B cell (primary cell): Measurements from ENCODE around the gene DENND5B. TPM values are rescaled to one million over a fixed set of nuclear protein-coding genes. Genes with fewer than 3 reads are reported as not detected.
"Not testable (repeated sequence)": the region's sequence is repeated elsewhere in the genome, so short reads cannot be mapped to it uniquely, and the experiment has no call there.

Experiments used
- ATAC-seq: fragments of 200-7000 bp; cut with Tn5 transposase; one replicate; pipeline ENCODE4 v1.10.0; 2021; ENCODE audit warnings: low read depth, mild to moderate bottlenecking, moderate number of reproducible peaks, moderate library complexity
- CTCF ChIA-PET: fragments of 350-600 bp; sonication (Branson Sonifier 250); formaldehyde crosslinking; loops from one replicate; lab custom pipeline; 2021; ENCODE audit warnings: antibody characterized with exemption, inconsistent platforms; lab: Charles Lee
- POLR2A ChIA-PET: fragments of 350-600 bp; sonication (Branson Sonifier 250); formaldehyde crosslinking; loops from one replicate; lab custom pipeline; 2021; ENCODE audit warnings: antibody characterized with exemption; lab: Charles Lee
- DNase-seq: peaks from one replicate; pipeline ENCODE4 v3.0.0; 2013
- H2AFZ ChIP-seq: 2 replicates; pipeline ENCODE4 v1.6.1; 2012; ENCODE audit warnings: mild to moderate bottlenecking, low read depth, low read length; ENCODE audit not compliant: insufficient read depth, poor library complexity, severe bottlenecking
- H3K27ac ChIP-seq, 2 donors: 1 replicate in 1 of 2; 2 replicates in 1 of 2; pipeline ENCODE4 v1.5.1; 2012 to 2013; ENCODE audit warnings: low read length in 2 of 2, mild to moderate bottlenecking in 2 of 2, moderate library complexity in 1 of 2
- H3K27me3 ChIP-seq, 4 experiments: fragments of 200-600 bp in 1 of 4; sonication (generic) in 1 of 4; replicated peaks in 1 of 4; 1 replicate in 2 of 4; 2 replicates in 2 of 4; pipeline versions ENCODE4 v1.6.1 to v1.7.0; 2013 to 2016; ENCODE audit warnings: low read length in 3 of 4, mild to moderate bottlenecking in 2 of 4, mixed read lengths in 1 of 4, moderate library complexity in 1 of 4; ENCODE audit not compliant: insufficient read depth in 4 of 4, control insufficient read depth in 3 of 4; ENCODE audit errors: control extremely low read depth in 1 of 4
- H3K36me3 ChIP-seq, 2 experiments: replicated peaks in 1 of 2; 1 replicate in 1 of 2; 2 replicates in 1 of 2; pipeline versions ENCODE4 v1.6.1 to v1.7.1; 2013; ENCODE audit warnings: low read length in 1 of 2; ENCODE audit not compliant: insufficient read depth in 2 of 2, control insufficient read depth in 1 of 2; ENCODE audit errors: control extremely low read depth in 1 of 2, extremely low read depth in 1 of 2
- H3K4me1 ChIP-seq, 2 donors: fragments of 200-600 bp in 1 of 2; sonication (generic) in 1 of 2; 1 replicate in 1 of 2; 2 replicates in 1 of 2; pipeline versions ENCODE4 v1.5.1 to v1.6.1; 2013 to 2017; ENCODE audit warnings: low read length in 2 of 2; ENCODE audit not compliant: control insufficient read depth in 2 of 2, insufficient read depth in 2 of 2
- H3K4me2 ChIP-seq: replicated peaks from 2 replicates; pipeline ENCODE3; 2012; ENCODE audit warnings: mild to moderate bottlenecking, low read depth, low read length; ENCODE audit not compliant: poor library complexity, severe bottlenecking
- H3K4me3 ChIP-seq, 5 experiments: fragments of 200-600 bp in 1 of 5; sonication (generic) in 1 of 5; 1 replicate in 3 of 5; 2 replicates in 2 of 5; pipeline versions ENCODE4 v1.5.1 to v1.7.0; 2011 to 2016; ENCODE audit warnings: low read length in 4 of 5, mild to moderate bottlenecking in 4 of 5, low read depth in 2 of 5, control low read depth in 1 of 5, moderate library complexity in 1 of 5; ENCODE audit not compliant: insufficient read depth in 1 of 5; ENCODE audit errors: control extremely low read depth in 1 of 5, extremely low read depth in 1 of 5
- H3K79me2 ChIP-seq: fragments of 200-600 bp; sonication (generic); one replicate; pipeline ENCODE4 v1.6.0; 2016; ENCODE audit warnings: low read length; ENCODE audit not compliant: control insufficient read depth, insufficient read depth
- H3K9ac ChIP-seq: fragments of 200-600 bp; sonication (generic); 2 replicates; pipeline ENCODE4 v1.6.1; 2017; ENCODE audit warnings: mild to moderate bottlenecking, low read length, moderate library complexity
- H3K9me3 ChIP-seq, 3 donors: one replicate each; pipeline versions ENCODE4 v1.6.1 to v1.7.1; 2013; ENCODE audit warnings: low read length in 2 of 3; ENCODE audit not compliant: control insufficient read depth in 2 of 3, insufficient read depth in 1 of 3; ENCODE audit errors: control extremely low read depth in 1 of 3
- H4K20me1 ChIP-seq: 2 replicates; pipeline ENCODE4 v1.6.0; 2012; ENCODE audit warnings: mild to moderate bottlenecking, low read length; ENCODE audit not compliant: insufficient read depth, control insufficient read depth, poor library complexity, severe bottlenecking
- H3K27ac Mint-ChIP-seq: one replicate; pipeline ENCODE4 v1.8.0; 2021; ENCODE audit warnings: mixed read lengths
- H3K27me3 Mint-ChIP-seq: one replicate; pipeline ENCODE4 v1.8.0; 2021; ENCODE audit warnings: mixed read lengths
- H3K4me1 Mint-ChIP-seq: one replicate; pipeline ENCODE4 v1.8.0; 2021; ENCODE audit warnings: mixed read lengths
- H3K4me3 Mint-ChIP-seq: one replicate; pipeline ENCODE4 v1.8.0; 2021; ENCODE audit warnings: mixed read lengths
- H3K9me3 Mint-ChIP-seq: one replicate; pipeline ENCODE4 v1.8.0; 2022; ENCODE audit warnings: mixed read lengths; ENCODE audit not compliant: insufficient read depth
- EZH2 ChIP-seq: IDR thresholded peaks from 2 replicates; pipeline ENCODE4 v1.6.1; 2012; ENCODE audit warnings: borderline replicate concordance, low read depth, mild to moderate bottlenecking, moderate library complexity, low read length; ENCODE audit not compliant: insufficient read depth, poor library complexity, severe bottlenecking
- WGBS: methylation state at CpG from one replicate; pipeline ENCODE4 v1.1.5; 2013; ENCODE audit warnings: missing lambda C conversion rate; ENCODE audit not compliant: insufficient coverage; 5-methylcytosine and 5-hydroxymethylcytosine counted together
- intact Hi-C: fragments of 100-400 bp; cut with micrococcal nuclease; formaldehyde crosslinking; loops from one replicate; pipeline ENCODE4 v1.10.0; 2022
- polyA plus RNA-seq: library from polyadenylated mRNA; depleted of rRNA; stranded (reverse); fragments of >200 nt; gene quantifications from 2 replicates; pipeline ENCODE4 v1.2.3, GENCODE V29; 2012
- total RNA-seq, 2 donors: library from RNA; stranded (reverse); fragments of 120-200 nt in 1 of 2; gene quantifications; 1 replicate in 1 of 2; 2 replicates in 1 of 2; pipeline versions ENCODE4 v1.2.3 to v1.2.4, GENCODE V29; 2013 to 2022
- TF ChIP-seq, protein P1 (sequence below): fragments of 200-600 bp; IDR thresholded peaks from one replicate; pipeline ENCODE4 v1.8.0; 2022; ENCODE audit warnings: antibody characterized with exemption, mild to moderate bottlenecking

DENND5B gene
- total and polyA plus RNA-seq, 2 donors (not counting 1 experiment from before 2014, with no cell fraction given) = 18.7 to 55.3 TPM

DNA sequence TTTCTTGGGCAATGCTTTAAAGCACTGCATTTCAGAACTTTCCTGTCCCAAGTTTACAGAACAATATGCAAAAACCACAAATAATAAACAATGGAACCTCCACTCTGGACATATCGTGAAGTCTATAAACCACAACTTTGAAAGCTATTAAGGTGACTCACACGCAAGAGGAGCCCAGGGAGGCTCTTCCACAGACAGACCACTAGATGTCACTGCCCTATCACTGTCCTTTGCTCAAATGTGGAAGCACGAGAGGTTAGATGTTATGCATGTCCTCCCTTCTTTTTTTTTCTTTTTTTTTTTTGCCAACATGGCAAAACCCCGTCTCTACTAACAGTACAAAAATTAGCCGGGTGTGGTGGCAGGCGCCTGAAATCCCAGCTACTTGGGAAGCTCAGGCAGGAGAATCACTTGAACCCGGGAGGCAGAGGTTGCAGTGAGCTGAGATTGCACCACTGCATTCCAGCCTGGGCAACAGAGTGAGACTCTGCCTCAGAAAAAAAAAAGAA lies 187.8 kb downstream of the DENND5B start:
- peak overlapping the region; percentile 32 for H3K4me2 ChIP-seq
- H3K4me1 ChIP-seq = peaks cover 23 to 44% of the 10 kb centered on the region in 2 donors
- ChIA-PET POLR2A (interaction anchor here (0.6 to 1.1 kb wide), 5 partner anchors 13 to 863 kb away, joined by 3 to 5 read pairs (median 4); no protein-coding TSS in a partner anchor), CTCF (interaction anchor here (0.6 to 5.0 kb wide), 53 partner anchors 12 to 1265 kb away, joined by 3 to 58 read pairs (median 3); partner anchors contain the start of genes AMN1, DENND5B, ETFBKMT and SINHCAF)
- not testable (repeated sequence) for H3K4me3 Mint-ChIP-seq, H3K79me2 ChIP-seq, H4K20me1 ChIP-seq, H3K27me3 ChIP-seq, H3K27ac ChIP-seq, H3K9me3 Mint-ChIP-seq, H2AFZ ChIP-seq, H3K9ac ChIP-seq, H3K4me3 ChIP-seq, H3K27me3 Mint-ChIP-seq, H3K9me3 ChIP-seq
- peaks cover 23% of the 10 kb centered on the region for H3K4me1 Mint-ChIP-seq
- TF ChIP-seq, protein P1, sequence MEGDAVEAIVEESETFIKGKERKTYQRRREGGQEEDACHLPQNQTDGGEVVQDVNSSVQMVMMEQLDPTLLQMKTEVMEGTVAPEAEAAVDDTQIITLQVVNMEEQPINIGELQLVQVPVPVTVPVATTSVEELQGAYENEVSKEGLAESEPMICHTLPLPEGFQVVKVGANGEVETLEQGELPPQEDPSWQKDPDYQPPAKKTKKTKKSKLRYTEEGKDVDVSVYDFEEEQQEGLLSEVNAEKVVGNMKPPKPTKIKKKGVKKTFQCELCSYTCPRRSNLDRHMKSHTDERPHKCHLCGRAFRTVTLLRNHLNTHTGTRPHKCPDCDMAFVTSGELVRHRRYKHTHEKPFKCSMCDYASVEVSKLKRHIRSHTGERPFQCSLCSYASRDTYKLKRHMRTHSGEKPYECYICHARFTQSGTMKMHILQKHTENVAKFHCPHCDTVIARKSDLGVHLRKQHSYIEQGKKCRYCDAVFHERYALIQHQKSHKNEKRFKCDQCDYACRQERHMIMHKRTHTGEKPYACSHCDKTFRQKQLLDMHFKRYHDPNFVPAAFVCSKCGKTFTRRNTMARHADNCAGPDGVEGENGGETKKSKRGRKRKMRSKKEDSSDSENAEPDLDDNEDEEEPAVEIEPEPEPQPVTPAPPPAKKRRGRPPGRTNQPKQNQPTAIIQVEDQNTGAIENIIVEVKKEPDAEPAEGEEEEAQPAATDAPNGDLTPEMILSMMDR = peak; percentile 89
- peaks cover 0 to 27% of the 10 kb centered on the region in 2 experiments for H3K36me3 ChIP-seq
- DNase-seq (peak; percentile 85), ATAC-seq (peak; percentile 95)
- peak overlapping the region; percentile 5 for H3K27ac Mint-ChIP-seq
- 0% methylated on average over 2 of the region's 7 CpGs for WGBS
- intact Hi-C loops = loop anchor here (1.0 to 5.0 kb wide), 9 partner anchors 81 to 1274 kb away; partner anchors contain the start of genes AMN1, DENND5B and DNM1L

DNA sequence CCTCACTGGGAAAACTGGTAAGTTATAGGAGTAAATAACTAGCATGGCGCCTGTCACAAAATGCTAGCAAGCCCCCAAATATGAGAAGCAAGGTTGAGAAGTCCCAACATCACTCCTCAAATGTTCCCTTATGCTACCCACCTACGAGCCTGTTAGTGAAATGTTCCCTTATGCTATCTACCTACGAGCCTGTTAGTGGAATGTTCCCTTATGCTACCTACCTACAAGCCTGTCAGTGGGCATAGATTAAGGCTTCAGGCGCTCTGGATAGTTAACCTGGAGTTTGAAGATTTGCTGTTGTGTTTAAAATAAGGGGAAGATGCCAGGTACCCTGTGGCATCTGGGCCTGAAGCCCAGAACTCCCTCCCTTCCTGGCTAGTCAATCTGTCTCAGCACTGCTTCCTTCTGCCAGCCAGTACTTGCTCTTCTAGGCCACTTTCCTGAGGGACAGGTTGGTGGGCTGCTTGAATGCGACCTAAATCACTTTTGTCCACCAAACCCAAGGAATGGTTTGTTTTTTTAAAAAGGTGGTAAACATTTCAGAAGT lies 197.9 kb downstream of the DENND5B start:
- H3K9me3 Mint-ChIP-seq = no peaks in the 10 kb centered on the region
- Histone ChIP-seq H3K9me3 (no peaks in the 10 kb centered on the region), H3K4me2 (no peak overlapping the region), H3K9ac (no peak overlapping the region), H3K27me3 (no peaks in the 10 kb centered on the region), H3K79me2 (no peaks in the 10 kb centered on the region), H4K20me1 (no peaks in the 10 kb centered on the region), H3K4me1 (no peaks in the 10 kb centered on the region), H3K4me3 (no peak overlapping the region), H3K36me3 (peaks cover 0 to 81% of the 10 kb centered on the region in 2 experiments), H2AFZ (no peak overlapping the region), H3K27ac (no peak overlapping the region)
- intact Hi-C loops = no loop called here
- ATAC-seq = no peak
- H3K4me3 Mint-ChIP-seq = no peak overlapping the region
- no CpG with 5 or more reads among the region's 5 CpGs for WGBS
- H3K27ac Mint-ChIP-seq = no peak overlapping the region
- no peak for DNase-seq
- POLR2A ChIA-PET = interaction anchor here (0.5 kb wide), 1 partner anchor 12 kb away, joined by 3 read pairs; no protein-coding TSS in a partner anchor
- H3K27me3 Mint-ChIP-seq = no peaks in the 10 kb centered on the region
- TF ChIP-seq, protein P1 = no peak
- TF ChIP-seq EZH2 = no peak
- no peaks in the 10 kb centered on the region for H3K4me1 Mint-ChIP-seq
- CTCF ChIA-PET = no interaction called here
